Brain microvascular endothelial cell (primary cell): Measurements from ENCODE around the gene DGKG.
A peak's percentile ranks its signal among the peaks of the same experiment; 100 is the strongest.

ENCODE experiments used
- DNase-seq: peaks from one replicate; pipeline ENCODE4 v3.0.0-alpha.2; 2020
- H3K27ac ChIP-seq: fragments of 250-450 bp; sonication (Bioruptor Pico); 2 replicates; pipeline ENCODE4 v1.5.1; 2020; ENCODE audit warnings: mild to moderate bottlenecking, moderate library complexity
- H3K27me3 ChIP-seq: fragments of 250-450 bp; sonication (Bioruptor Pico); replicated peaks from 2 replicates; pipeline ENCODE4 v1.5.1; 2020; ENCODE audit warnings: mild to moderate bottlenecking
- H3K36me3 ChIP-seq: fragments of 250-450 bp; sonication (Bioruptor Pico); replicated peaks from 2 replicates; pipeline ENCODE4 v1.5.1; 2020; ENCODE audit warnings: mild to moderate bottlenecking
- H3K4me3 ChIP-seq: 2 replicates; pipeline ENCODE4 v1.5.1; 2011; ENCODE audit warnings: low read depth, mild to moderate bottlenecking, control low read depth, low read length, moderate library complexity
- in situ Hi-C: cut with HindIII; loops from 2 replicates; pipeline ENCODE4 v1.10.0; 2017; ENCODE audit warnings: low sequenced_read_pairs, low pct_ligation_motif_present
- TF ChIP-seq, protein P1 (sequence below): IDR thresholded peaks from 2 replicates; pipeline ENCODE4 v1.5.1; 2011; ENCODE audit warnings: low read depth, mild to moderate bottlenecking, moderate library complexity, low read length, control low read depth, inconsistent platforms; ENCODE audit errors: missing control alignments

DGKG gene

DNA sequence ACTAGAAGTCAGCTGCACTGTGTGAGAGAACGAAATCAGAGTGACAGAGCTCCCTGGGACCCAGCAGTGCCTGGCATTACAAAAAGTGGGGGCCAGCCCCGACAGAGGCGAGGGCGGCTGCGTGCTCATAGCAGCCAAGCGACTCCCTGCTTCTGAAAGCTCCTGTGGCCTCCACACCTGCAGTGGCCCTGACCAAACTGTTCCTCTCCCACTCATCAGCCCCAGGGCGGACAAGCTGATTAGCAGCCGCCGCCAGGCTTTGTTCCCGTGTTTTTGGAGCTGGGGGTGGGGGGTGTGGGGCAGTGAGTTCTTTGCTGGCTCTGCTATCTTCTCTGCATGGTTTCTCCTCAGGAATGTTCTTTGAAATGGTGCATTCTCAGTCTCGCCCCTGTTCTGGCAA, 58.1 kb downstream of the DGKG start:
- no peak overlapping the region for H3K27ac ChIP-seq
- TF ChIP-seq, protein P1, sequence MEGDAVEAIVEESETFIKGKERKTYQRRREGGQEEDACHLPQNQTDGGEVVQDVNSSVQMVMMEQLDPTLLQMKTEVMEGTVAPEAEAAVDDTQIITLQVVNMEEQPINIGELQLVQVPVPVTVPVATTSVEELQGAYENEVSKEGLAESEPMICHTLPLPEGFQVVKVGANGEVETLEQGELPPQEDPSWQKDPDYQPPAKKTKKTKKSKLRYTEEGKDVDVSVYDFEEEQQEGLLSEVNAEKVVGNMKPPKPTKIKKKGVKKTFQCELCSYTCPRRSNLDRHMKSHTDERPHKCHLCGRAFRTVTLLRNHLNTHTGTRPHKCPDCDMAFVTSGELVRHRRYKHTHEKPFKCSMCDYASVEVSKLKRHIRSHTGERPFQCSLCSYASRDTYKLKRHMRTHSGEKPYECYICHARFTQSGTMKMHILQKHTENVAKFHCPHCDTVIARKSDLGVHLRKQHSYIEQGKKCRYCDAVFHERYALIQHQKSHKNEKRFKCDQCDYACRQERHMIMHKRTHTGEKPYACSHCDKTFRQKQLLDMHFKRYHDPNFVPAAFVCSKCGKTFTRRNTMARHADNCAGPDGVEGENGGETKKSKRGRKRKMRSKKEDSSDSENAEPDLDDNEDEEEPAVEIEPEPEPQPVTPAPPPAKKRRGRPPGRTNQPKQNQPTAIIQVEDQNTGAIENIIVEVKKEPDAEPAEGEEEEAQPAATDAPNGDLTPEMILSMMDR = no peak
- H3K27me3 ChIP-seq = peaks cover 8% of the 10 kb centered on the region
- no peak for DNase-seq
- H3K36me3 ChIP-seq = no peaks in the 10 kb centered on the region
- H3K4me3 ChIP-seq = no peak overlapping the region
- in situ Hi-C loops = no loop called here

DNA sequence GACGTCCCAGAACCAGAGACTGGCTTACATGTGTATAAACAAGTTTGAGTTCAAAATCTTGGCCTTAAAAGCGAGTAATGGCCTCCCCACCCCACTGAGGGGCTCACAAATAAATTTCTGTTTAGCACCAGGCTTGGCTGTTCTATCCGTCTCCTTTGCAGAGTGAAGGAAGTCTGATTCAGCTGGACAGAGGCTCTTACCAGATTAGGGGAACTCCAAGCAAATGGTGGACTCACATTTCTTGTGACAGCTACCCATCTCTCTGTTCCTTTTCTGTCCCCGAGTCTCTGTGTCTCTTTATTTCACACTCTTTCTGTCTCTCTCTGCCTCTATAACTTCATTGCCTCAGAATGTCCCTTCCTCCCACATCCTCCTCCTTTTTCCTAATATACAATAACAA, 62.7 kb downstream of the DGKG start:
- no peak overlapping the region for H3K4me3 ChIP-seq

DNA sequence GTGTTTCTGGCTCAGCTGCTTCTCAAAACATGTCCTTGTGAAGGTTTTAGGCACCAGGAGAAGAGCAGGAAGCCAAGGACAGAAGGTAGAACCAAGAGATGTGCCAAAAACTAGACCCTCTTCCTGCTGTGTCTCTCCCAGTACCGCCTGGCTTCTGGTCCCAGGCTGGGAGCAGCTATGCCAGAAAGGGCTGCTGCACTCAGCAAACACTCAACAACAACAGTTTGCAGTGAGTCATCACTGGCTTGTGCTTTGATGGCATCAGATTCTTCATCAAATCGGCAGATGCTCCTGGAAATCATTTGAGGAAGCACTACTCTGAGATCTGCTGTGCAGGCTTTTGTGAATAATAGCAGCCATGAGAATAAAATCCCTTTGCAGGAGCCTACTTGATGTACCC, 63.2 kb downstream of the DGKG start:
- no peak overlapping the region for H3K27ac ChIP-seq
- TF ChIP-seq, protein P1 = no peak
- no peaks in the 10 kb centered on the region for H3K36me3 ChIP-seq
- H3K27me3 ChIP-seq = peaks cover 8% of the 10 kb centered on the region
- H3K4me3 ChIP-seq = no peak overlapping the region
- no peak for DNase-seq
- in situ Hi-C loops = no loop called here

More for the DNA sequence above, 62.7 kb downstream of the DGKG start:
- TF ChIP-seq, protein P1 = no peak
- DNase-seq = no peak
- in situ Hi-C loops = no loop called here
- Histone ChIP-seq H3K27ac (no peak overlapping the region), H3K27me3 (peaks cover 8% of the 10 kb centered on the region), H3K36me3 (no peaks in the 10 kb centered on the region)

DNA sequence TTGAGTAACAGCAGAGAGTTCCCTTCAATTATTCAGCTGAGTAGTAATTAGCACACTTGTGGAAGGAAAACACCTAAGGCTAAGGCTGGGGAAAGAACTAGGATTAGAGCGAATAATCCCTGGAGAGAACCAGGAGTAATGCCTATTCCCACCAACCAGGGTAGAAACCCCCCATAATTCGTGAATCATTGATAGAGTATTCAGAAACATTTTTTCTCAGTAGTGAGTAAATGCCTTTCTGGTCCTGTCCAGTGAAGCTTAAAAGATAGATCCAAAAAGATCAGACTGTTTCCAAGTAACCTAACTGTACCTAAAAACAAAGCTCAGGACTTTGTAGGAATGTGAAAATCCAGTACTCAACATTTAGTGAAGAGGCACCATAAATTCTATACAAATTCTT, 71.2 kb downstream of the DGKG start:
- in situ Hi-C loops = no loop called here
- Histone ChIP-seq H3K36me3 (no peaks in the 10 kb centered on the region), H3K27ac (no peak overlapping the region), H3K4me3 (no peak overlapping the region), H3K27me3 (no peaks in the 10 kb centered on the region)
- DNase-seq = no peak
- TF ChIP-seq, protein P1 = no peak

DNA sequence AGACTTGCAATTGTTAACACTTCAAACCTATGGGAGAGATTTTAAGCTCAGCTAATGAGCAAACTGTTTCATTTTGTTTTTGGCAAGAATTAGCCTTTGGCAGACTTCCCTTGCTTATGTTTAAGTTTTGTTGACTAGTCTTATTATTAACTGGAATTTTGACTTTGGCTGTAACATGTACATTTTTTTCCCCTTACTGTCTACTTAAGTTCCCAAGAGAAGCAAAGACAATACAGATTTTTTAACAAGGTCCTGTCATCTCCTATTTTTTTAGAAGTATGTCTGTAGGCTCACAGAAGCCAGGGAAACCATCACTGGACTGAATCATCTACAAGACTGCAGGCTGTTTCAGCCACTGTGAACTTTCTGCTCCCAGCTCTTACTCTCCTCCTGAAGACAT, 74.3 kb downstream of the DGKG start:
- no peaks in the 10 kb centered on the region for H3K27me3 ChIP-seq
- TF ChIP-seq, protein P1 = no peak
- peak; percentile 85 for DNase-seq
- H3K27ac ChIP-seq = peak overlapping the region; percentile 90
- in situ Hi-C loops = no loop called here
- H3K4me3 ChIP-seq = no peak overlapping the region
- H3K36me3 ChIP-seq = no peaks in the 10 kb centered on the region

DNA sequence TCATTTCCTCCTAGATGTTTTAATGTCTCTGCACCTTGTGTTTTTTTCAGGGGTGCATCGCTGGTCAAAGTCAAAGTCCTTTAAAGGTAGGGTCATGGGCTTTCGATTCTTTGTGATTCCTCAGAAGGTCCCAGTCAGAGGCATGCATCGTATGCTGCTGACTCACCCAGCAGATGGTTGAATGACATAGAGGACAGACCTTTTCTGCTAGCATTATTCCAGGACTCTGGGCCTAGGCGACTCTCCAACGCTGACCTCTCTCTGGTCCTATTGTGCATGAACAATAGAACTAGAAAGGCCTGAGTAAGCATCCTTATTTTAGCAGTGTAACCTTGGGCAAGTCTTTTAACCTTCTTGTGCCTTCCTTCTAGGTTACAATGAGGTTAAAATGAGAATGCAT, 75.9 kb downstream of the DGKG start:
- DNase-seq = peak; percentile 72
- peak overlapping the region; percentile 32 for H3K27ac ChIP-seq
- TF ChIP-seq, protein P1 = no peak
- H3K4me3 ChIP-seq = no peak overlapping the region
- no peaks in the 10 kb centered on the region for H3K36me3 ChIP-seq
- no peaks in the 10 kb centered on the region for H3K27me3 ChIP-seq
- in situ Hi-C loops = no loop called here
